Measurements from ENCODE around the gene GPR37L1.
"Not testable (repeated sequence)": the region's sequence is repeated elsewhere in the genome, so short reads cannot be mapped to it uniquely, and the experiment has no call there.

Gene GPR37L1

GRCh38 chr1:202107801-202108731, 14.7 kb upstream of the GPR37L1 start:
- no peak for DNase-seq

GRCh38 chr1:202110977-202111376, 11.7 kb upstream of the GPR37L1 start:
- no peak for DNase-seq

- not testable (repeated sequence) for DNase-seq
These were observed 11.1 kb upstream of the GPR37L1 start for GRCh38 chr1:202111589-202111988.

GRCh38 chr1:202112859-202113689, 9.6 kb upstream of the GPR37L1 start:
- DNase-seq = no peak

GRCh38 chr1:202113690-202114300, 8.9 kb upstream of the GPR37L1 start:
- no peak for DNase-seq

GRCh38 chr1:202116287-202116686, 6.4 kb upstream of the GPR37L1 start:
- no peak for DNase-seq

GRCh38 chr1:202117898-202118371, 4.8 kb upstream of the GPR37L1 start:
- DNase-seq = no peak

- no peak for DNase-seq
These were observed 1.7 kb upstream of the GPR37L1 start for GRCh38 chr1:202121006-202121405.

- no peak for DNase-seq
These were observed 658 bp downstream of the GPR37L1 start for GRCh38 chr1:202123336-202123813.

- no peak for DNase-seq
These were observed 1.4 kb downstream of the GPR37L1 start for GRCh38 chr1:202124142-202124541.

- no peak for DNase-seq
These were observed 2.9 kb downstream of the GPR37L1 start for GRCh38 chr1:202125611-202126010.

GRCh38 chr1:202126426-202126825, 3.7 kb downstream of the GPR37L1 start:
- DNase-seq = no peak

GRCh38 chr1:202127061-202127460, 4.3 kb downstream of the GPR37L1 start:
- no peak for DNase-seq

GRCh38 chr1:202127836-202128622, 5.3 kb downstream of the GPR37L1 start:
- no peak for DNase-seq

GRCh38 chr1:202129453-202130296, 7.0 kb downstream of the GPR37L1 start:
- no peak for DNase-seq

GRCh38 chr1:202130297-202130721, 7.6 kb downstream of the GPR37L1 start:
- no peak for DNase-seq

GRCh38 chr1:202130816-202131522, 8.3 kb downstream of the GPR37L1 start:
- no peak for DNase-seq

- DNase-seq = no peak
These were observed 9.5 kb downstream of the GPR37L1 start for GRCh38 chr1:202131956-202132821.

- DNase-seq = no peak
These were observed 10.3 kb downstream of the GPR37L1 start for GRCh38 chr1:202133001-202133400.
